Measurements from ENCODE around the gene NAPA.

- TF ChIP-seq CTCF (IDR thresholded peaks at IDR 0.05 in 4 of 5, conservative IDR thresholded peaks at IDR 0.05 in 1 of 5): no peak
- TF ChIP-seq POLR2A (IDR thresholded peaks at IDR 0.05): no peak
Observed at GRCh38 chr19:47542030-47542475, 27.2 kb upstream of the NAPA start.
